Right lung (tissue), 5 donors: ENCODE data around the gene CRYBA2. TPM values are rescaled to one million over a fixed set of nuclear protein-coding genes. Genes with fewer than 3 reads are reported as not detected.

Source experiments
- DNase-seq, 2 donors: peaks; one replicate each; pipeline ENCODE4 v3.0.0-alpha.2; 2013
- polyA plus RNA-seq, 5 donors: library from polyadenylated mRNA; unstranded; fragments of 120-200 nt; gene quantifications; one replicate each; pipeline versions ENCODE4 v1.2.1 to v1.2.3, GENCODE V29; 2013; ENCODE audit warnings: inconsistent platforms in 1 of 5, low replicate concordance in 1 of 5; ENCODE audit not compliant: insufficient read length in 5 of 5, insufficient read depth in 1 of 5

CRYBA2 gene
- polyA plus RNA-seq, 5 donors, result not detected

DNA sequence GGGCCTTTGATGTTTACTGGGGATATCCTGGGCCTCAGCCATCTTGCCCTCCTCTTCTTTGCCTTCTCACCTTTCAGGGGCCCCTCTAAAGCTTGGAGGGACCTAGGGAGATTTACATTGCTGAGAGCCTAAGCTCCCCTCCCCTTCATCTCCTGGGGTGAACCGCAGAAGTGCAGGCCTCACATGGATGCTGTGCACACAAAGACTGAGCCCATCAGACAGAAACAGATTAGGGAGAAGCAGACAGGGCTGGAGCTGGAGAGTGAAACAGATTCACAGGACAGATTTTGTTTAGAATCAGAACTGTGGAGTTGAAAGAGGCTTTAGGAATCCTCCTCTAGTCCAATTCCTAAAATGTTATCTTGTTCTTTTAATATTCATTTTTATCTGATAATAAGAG is 37.2 kb downstream of the CRYBA2 start:
- DNase-seq, result no peak

DNA sequence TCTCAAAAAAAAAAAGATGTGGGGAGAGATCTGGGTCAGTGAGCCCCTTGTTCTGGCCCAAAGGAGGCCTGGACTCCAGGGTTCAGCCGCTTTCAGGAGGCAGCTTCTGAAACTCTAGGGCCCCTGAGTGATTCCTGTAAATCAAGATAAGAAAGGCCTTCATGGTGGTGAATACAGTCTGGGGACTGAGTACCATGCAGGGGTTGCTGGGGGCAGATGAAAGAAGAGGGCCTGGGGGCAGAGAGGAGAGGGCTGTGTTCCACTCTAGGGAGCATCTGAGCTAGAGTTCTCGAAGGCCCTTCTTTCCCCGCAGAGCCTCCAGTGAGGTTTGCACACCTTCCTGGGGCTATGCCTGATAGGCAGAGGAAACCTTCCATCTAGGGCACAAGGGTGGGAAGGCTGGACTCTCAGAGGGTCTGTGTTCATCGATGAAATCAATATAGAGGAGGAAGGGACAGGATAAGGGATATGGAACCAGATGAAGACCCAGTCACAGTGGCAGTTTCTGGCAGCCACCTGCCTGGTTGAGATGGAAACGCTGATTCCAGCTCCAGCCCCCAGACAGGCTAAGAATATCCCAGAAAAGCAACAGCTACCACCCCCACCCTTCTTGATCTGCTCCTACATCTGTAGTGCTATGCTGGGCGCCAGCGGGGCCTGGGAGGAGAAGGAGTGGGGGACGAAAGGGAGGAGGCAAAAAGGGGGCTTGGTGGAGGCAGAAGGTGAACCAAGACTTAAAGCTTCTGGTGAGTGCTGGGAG is 38.5 kb downstream of the CRYBA2 start:
- no peak for DNase-seq

DNA sequence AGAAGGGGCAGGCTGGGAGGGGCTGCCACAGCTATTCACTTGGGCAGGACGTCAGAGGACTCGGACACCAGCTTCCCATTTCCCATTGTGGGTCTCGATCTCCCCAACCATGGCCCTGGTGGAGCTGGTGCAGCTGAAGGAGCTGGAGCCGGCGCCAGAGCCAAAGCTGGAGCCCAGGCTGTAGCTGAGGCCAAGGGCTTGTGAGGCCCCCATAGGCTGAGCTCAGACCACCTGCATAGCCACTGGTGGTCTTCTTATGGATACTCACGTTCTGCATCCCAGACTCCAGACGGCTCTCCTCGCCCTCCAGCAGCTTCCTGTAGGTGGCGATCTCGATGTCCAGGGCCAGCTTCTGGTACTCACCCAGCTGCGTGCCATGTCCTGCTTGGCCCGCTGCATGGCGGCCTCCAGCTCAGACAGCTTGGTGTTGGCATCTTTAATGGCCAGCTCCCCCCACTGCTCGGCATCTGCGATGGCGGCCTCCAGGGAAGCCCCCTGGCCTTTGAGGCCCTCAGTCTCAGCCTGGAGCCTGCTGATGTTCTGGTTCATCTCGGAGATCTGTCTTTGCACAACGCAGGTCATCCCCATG is 39.8 kb downstream of the CRYBA2 start:
- no peak for DNase-seq

DNA sequence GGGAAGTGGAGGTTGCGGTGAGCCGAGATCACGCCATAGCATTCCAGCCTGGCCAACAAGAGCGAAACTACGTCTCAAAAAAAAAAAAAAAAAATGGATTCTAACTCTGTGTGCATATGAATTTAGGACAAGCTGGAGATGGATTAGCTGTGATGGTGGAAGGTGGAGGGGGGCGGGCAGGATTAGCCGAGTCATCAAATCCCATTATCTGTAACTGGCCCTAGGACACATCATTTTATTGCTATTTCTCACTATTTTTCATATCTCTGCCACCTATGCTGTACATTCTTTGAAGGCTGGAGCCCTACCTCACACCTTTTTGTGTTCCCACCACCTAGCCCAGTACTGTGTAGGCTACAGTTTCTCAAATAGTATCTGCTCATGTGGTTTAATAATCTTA is 41.1 kb downstream of the CRYBA2 start:
- DNase-seq, result no peak

DNA sequence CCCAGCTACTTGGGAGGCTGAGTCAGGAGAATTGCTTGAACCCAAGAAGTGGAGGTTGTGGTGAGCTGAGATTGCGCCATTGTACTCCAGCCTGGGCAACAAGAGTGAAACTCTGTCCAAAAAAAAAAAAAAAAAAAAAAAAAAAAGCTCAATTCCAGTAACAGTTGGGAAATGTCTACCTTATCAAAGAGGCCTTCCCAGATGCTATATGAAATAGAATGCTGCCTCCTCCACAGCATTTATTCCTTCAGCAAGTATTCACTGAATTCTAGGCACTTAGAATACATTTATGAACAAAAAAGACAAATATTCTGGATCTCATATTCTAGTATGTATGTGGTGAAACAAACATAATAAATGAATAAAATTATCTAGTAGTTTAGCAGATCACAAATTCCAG is 46.6 kb downstream of the CRYBA2 start:
- DNase-seq, result no peak

DNA sequence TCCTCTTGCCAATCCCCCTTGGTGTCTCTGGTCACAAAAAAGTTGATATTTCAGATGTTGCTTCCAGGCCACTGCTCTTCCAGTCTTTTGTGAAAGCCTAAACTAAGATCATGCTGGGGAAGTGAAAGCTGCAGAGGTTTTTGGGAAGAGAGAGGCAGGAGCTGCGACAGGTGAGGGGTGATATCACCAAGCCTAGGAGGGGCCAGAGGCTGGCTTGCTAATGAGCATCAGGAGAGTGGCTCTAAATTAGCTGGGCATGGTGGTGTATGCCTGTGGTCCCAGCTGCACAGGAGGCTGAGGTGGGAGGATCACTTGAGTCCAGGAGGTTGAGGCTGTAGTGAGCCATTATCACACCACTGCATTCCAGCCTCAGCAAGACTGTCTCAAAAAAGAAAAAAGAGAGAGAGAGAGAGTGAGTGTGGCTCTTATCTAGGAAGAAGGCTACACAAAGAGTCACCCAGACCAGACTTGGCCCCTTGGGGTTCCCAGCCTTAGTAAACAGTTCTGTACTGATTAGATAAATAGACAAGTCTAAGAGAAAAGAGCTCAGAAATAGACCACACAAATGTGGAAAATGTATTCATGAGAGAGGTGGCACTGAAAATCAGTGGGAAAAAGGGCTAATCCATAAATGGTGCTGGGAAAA is 48.3 kb downstream of the CRYBA2 start:
- DNase-seq, result no peak

Other genes starting within 250 kb of the CRYBA2 start
- 10 to 100 TPM; 22.7 to 32.0 (median 30.3) TPM for gene CYP27A1, start 211.3 kb downstream of the CRYBA2 start, polyA plus RNA-seq
- under 1 TPM in 2 of 5 donors, not detected in 3; 0.18 to 0.76 TPM for gene PRKAG3, start 161.6 kb downstream of the CRYBA2 start, polyA plus RNA-seq
- under 1 TPM in 1 of 5 donors, not detected in 4; 0.10 TPM for gene WNT6, start 133.6 kb downstream of the CRYBA2 start, polyA plus RNA-seq
- under 1 TPM in 4 of 5 donors, not detected in 1; 0.15 to 0.36 (median 0.25) TPM for gene WNT10A, start 112.6 kb downstream of the CRYBA2 start, polyA plus RNA-seq
- under 1 TPM; 0.09 to 0.28 (median 0.18) TPM for gene CDK5R2, start 33.8 kb downstream of the CRYBA2 start, polyA plus RNA-seq
- not detected for gene FEV, start 8.2 kb downstream of the CRYBA2 start, polyA plus RNA-seq
- gene CFAP65, start 48.1 kb upstream of the CRYBA2 start, polyA plus RNA-seq, result 1 to 10 TPM in 4 of 5 donors, under 1 TPM in 1; 0.60 to 4.5 (median 3.1) TPM
- gene IHH, start 67.5 kb upstream of the CRYBA2 start, polyA plus RNA-seq, result 1 to 10 TPM; 1.2 to 3.7 (median 2.1) TPM
- 10 to 100 TPM; 14.8 to 20.9 (median 17.5) TPM for gene NHEJ1, start 167.4 kb upstream of the CRYBA2 start, polyA plus RNA-seq
- gene SLC23A3, start 176.6 kb upstream of the CRYBA2 start, polyA plus RNA-seq, result 1 to 10 TPM; 3.6 to 4.8 (median 3.9) TPM
- gene CNPPD1, start 183.5 kb upstream of the CRYBA2 start, polyA plus RNA-seq, result 10 to 100 TPM; 35.5 to 46.1 (median 38.5) TPM
- 10 to 100 TPM; 73.4 to 88.4 (median 80.1) TPM for gene RETREG2, start 184.9 kb upstream of the CRYBA2 start, polyA plus RNA-seq
- gene ZFAND2B, start 213.4 kb upstream of the CRYBA2 start, polyA plus RNA-seq, result 10 to 100 TPM; 31.5 to 45.9 (median 35.8) TPM
- gene ABCB6, start 225.5 kb upstream of the CRYBA2 start, polyA plus RNA-seq, result 10 to 100 TPM; 25.4 to 41.5 (median 30.1) TPM
- 10 to 100 TPM; 38.7 to 44.8 (median 40.3) TPM for gene ATG9A, start 236.2 kb upstream of the CRYBA2 start, polyA plus RNA-seq
- 10 to 100 TPM; 58.2 to 87.0 (median 64.9) TPM for gene ANKZF1, start 236.4 kb upstream of the CRYBA2 start, polyA plus RNA-seq